ENCODE results near the gene GPR146. TPM values are rescaled to one million over a fixed set of nuclear protein-coding genes. Genes with fewer than 3 reads are reported as not detected.

The GPR146 gene
- total RNA-seq, 4 donors from 2014 or later, result 9.2 to 14.5 TPM; not detected in 2

GRCh38 chr7:1103789-1104515, 59.6 kb downstream of the GPR146 start:
- DNase-seq, result no peak
- no peaks in the 10 kb centered on the region for H3K9me3 ChIP-seq
- H3K4me1 ChIP-seq, result no peaks in the 10 kb centered on the region
- no peaks in the 10 kb centered on the region for H3K36me3 ChIP-seq
- TF ChIP-seq CTCF (IDR thresholded peaks at IDR 0.05), result no peak
- TF ChIP-seq EP300 (IDR thresholded peaks at IDR 0.05; ENCODE audit: low read depth), result no peak
- no peak for TF ChIP-seq POLR2A (IDR thresholded peaks at IDR 0.05)
- no peak for TF ChIP-seq POLR2AphosphoS5 (IDR thresholded peaks at IDR 0.05)
- in situ Hi-C loops (cut with MboI; ENCODE audit: low pct_ligation_motif_present in 1 of 4, low pct_unique_long_range_greater_than_20kb in 1 of 4, low sequenced_read_pairs in 3 of 4), result no loop called here
- H3K4me3 ChIP-seq, result no peak overlapping the region
- WGBS, 2 donors (ENCODE audit: low coverage in 1 of 2), result 91% methylated on average over 21 of the region's 21 CpGs; no CpG with 5 or more reads in 1 of the 2 donors
- intact Hi-C loops (cut with DNase I; ENCODE audit: low total_unique reads), result no loop called here
- H3K27me3 ChIP-seq, result no peaks in the 10 kb centered on the region
- no peak overlapping the region for H3K27ac ChIP-seq

- no peak overlapping the region for H3K27ac ChIP-seq
- H3K4me3 ChIP-seq, result no peak overlapping the region
- no peaks in the 10 kb centered on the region for H3K9me3 ChIP-seq
- DNase-seq, result no peak
- intact Hi-C loops (cut with DNase I; ENCODE audit: low total_unique reads), result no loop called here
- H3K27me3 ChIP-seq, result no peaks in the 10 kb centered on the region
- H3K36me3 ChIP-seq, result no peaks in the 10 kb centered on the region
- 86 to 95% methylated on average over 4 to 13 of the region's 13 CpGs for WGBS, 2 donors (ENCODE audit: low coverage in 1 of 2)
- in situ Hi-C loops (cut with MboI; ENCODE audit: low pct_ligation_motif_present in 1 of 4, low pct_unique_long_range_greater_than_20kb in 1 of 4, low sequenced_read_pairs in 3 of 4), result no loop called here
- H3K4me1 ChIP-seq, result no peaks in the 10 kb centered on the region
- TF ChIP-seq EP300 (IDR thresholded peaks at IDR 0.05; ENCODE audit: low read depth) (no peak), POLR2A (IDR thresholded peaks at IDR 0.05) (no peak), POLR2AphosphoS5 (IDR thresholded peaks at IDR 0.05) (no peak), CTCF (IDR thresholded peaks at IDR 0.05) (no peak)
Observed at GRCh38 chr7:1104516-1105179, 60.3 kb downstream of the GPR146 start.

GRCh38 chr7:1105189-1105588, 60.8 kb downstream of the GPR146 start:
- H3K9me3 ChIP-seq, result no peaks in the 10 kb centered on the region
- DNase-seq, result no peak
- no peaks in the 10 kb centered on the region for H3K4me1 ChIP-seq
- H3K36me3 ChIP-seq, result no peaks in the 10 kb centered on the region
- no peak overlapping the region for H3K27ac ChIP-seq
- H3K4me3 ChIP-seq, result no peak overlapping the region
- H3K27me3 ChIP-seq, result no peaks in the 10 kb centered on the region
- in situ Hi-C loops (cut with MboI; ENCODE audit: low pct_ligation_motif_present in 1 of 4, low pct_unique_long_range_greater_than_20kb in 1 of 4, low sequenced_read_pairs in 3 of 4) (no loop called here), intact Hi-C loops (cut with DNase I; ENCODE audit: low total_unique reads) (no loop called here)
- WGBS, 2 donors (ENCODE audit: low coverage in 1 of 2), result 89% methylated on average over 11 of the region's 11 CpGs; no CpG with 5 or more reads in 1 of the 2 donors
- TF ChIP-seq POLR2AphosphoS5 (IDR thresholded peaks at IDR 0.05) (no peak), POLR2A (IDR thresholded peaks at IDR 0.05) (no peak), EP300 (IDR thresholded peaks at IDR 0.05; ENCODE audit: low read depth) (no peak), CTCF (IDR thresholded peaks at IDR 0.05) (no peak)

GRCh38 chr7:1106063-1106792, 61.9 kb downstream of the GPR146 start:
- Histone ChIP-seq H3K27ac (no peak overlapping the region), H3K36me3 (no peaks in the 10 kb centered on the region), H3K4me3 (no peak overlapping the region), H3K4me1 (no peaks in the 10 kb centered on the region), H3K9me3 (no peaks in the 10 kb centered on the region), H3K27me3 (no peaks in the 10 kb centered on the region)
- no peak for DNase-seq
- TF ChIP-seq CTCF (IDR thresholded peaks at IDR 0.05) (no peak), POLR2A (IDR thresholded peaks at IDR 0.05) (no peak)
- intact Hi-C loops (cut with DNase I; ENCODE audit: low total_unique reads), result no loop called here
- in situ Hi-C loops (cut with MboI; ENCODE audit: low pct_ligation_motif_present in 1 of 4, low pct_unique_long_range_greater_than_20kb in 1 of 4, low sequenced_read_pairs in 3 of 4), result no loop called here
- 60 to 89% methylated on average over 1 to 27 of the region's 27 CpGs for WGBS, 2 donors (ENCODE audit: low coverage in 1 of 2)

Data from transverse colon (tissue), 4 donors.